ENCODE results near the gene CRAT. TPM values are rescaled to one million over a fixed set of nuclear protein-coding genes. Genes with fewer than 3 reads are reported as not detected.

CRAT gene
- total RNA-seq, 1 donor from 2014 or later = 10.1 TPM

DNA sequence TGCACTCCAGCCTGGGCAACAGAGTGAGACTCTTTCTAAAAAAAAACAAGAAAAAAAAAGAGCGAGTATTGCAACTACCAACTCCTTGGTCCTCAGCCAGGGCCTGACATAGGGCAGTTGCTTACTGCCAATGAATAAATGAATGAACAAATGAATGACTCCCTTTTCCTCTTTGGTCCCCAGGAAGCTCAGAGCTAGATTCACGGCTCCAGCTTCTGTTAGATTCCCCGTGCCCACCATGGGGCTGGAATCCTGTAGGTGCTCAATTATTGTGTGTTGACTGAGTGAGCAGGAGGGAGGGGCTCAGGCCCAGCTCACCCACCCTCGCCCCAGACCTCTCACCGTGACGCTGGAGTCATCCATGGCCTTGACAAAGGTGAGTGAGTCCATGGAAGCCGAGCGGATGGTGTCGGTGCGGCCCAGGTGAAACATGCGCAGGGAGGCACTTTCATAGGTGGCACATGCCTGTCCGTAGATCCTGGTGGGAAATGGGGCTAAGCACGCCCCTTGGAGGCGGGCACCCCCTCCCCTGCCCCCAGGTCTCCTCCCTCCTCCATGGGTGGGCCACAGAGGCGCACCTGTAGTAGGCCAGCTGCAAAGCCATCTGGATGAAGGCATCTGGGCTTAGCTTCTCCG is 12.8 kb downstream of the CRAT start:
- no peaks in the 10 kb centered on the region for H3K27me3 ChIP-seq
- Mint-ChIP-seq H3K27ac (no peak overlapping the region), H3K4me1 (peaks cover 10% of the 10 kb centered on the region), H3K9me3 (no peaks in the 10 kb centered on the region), H3K4me3 (no peak overlapping the region), H3K27me3 (ENCODE audit: insufficient read depth, low read depth) (peaks cover 9% of the 10 kb centered on the region), H3K36me3 (peaks cover 4% of the 10 kb centered on the region)
- H3K36me3 ChIP-seq = no peaks in the 10 kb centered on the region
- TF ChIP-seq EZH2phosphoT487 (IDR thresholded peaks at IDR 0.05) (no peak), EZH2 (IDR thresholded peaks at IDR 0.05) (no peak)
- TF ChIP-seq, protein P1, sequence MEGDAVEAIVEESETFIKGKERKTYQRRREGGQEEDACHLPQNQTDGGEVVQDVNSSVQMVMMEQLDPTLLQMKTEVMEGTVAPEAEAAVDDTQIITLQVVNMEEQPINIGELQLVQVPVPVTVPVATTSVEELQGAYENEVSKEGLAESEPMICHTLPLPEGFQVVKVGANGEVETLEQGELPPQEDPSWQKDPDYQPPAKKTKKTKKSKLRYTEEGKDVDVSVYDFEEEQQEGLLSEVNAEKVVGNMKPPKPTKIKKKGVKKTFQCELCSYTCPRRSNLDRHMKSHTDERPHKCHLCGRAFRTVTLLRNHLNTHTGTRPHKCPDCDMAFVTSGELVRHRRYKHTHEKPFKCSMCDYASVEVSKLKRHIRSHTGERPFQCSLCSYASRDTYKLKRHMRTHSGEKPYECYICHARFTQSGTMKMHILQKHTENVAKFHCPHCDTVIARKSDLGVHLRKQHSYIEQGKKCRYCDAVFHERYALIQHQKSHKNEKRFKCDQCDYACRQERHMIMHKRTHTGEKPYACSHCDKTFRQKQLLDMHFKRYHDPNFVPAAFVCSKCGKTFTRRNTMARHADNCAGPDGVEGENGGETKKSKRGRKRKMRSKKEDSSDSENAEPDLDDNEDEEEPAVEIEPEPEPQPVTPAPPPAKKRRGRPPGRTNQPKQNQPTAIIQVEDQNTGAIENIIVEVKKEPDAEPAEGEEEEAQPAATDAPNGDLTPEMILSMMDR (IDR thresholded peaks at IDR 0.05) = no peak
- no peaks in the 10 kb centered on the region for H3F3A ChIP-seq (ENCODE audit: low read depth)
- no peaks in the 10 kb centered on the region for H3K9me3 ChIP-seq (ENCODE audit: low read depth)
- no peak overlapping the region for H3K4me3 ChIP-seq
- no peak overlapping the region for H3K9ac ChIP-seq
- no peaks in the 10 kb centered on the region for H3K4me1 ChIP-seq
- no peak overlapping the region for H2AFZ ChIP-seq (replicated peaks)
- no peak overlapping the region for H3K4me2 ChIP-seq
- DNase-seq (ENCODE audit: low spot score) = no peak
- H3K27ac ChIP-seq = no peak overlapping the region
- no peaks in the 10 kb centered on the region for H3K79me2 ChIP-seq (ENCODE audit: low read depth)
- H4K20me1 ChIP-seq (ENCODE audit: low read depth) = no peaks in the 10 kb centered on the region

DNA sequence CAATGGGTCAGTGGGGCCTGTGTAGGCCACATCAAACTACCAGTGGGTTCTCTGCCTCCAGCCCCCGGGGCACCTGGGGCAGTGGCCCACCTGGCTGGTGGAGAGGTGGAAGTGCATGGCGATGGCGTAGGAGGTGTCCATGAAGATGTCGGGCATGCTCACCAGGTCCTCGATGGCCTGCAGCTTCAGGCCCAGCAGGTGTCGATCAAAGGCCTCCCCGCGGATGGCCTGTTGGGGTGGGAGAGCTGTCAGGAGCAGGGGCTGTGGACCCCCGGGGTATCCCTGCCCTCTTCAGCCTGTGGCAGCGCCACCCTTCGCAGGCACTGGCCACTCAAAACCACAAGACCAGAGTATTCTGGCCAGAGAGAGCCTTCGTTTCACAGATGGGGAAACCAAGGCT is 14.7 kb downstream of the CRAT start:
- Mint-ChIP-seq H3K4me3 (no peak overlapping the region), H3K27ac (no peak overlapping the region), H3K27me3 (ENCODE audit: insufficient read depth, low read depth) (peaks cover 8% of the 10 kb centered on the region), H3K36me3 (peaks cover 4% of the 10 kb centered on the region), H3K4me1 (peaks cover 6% of the 10 kb centered on the region), H3K9me3 (no peaks in the 10 kb centered on the region)
- no peak overlapping the region for H3K4me2 ChIP-seq
- TF ChIP-seq EZH2 (IDR thresholded peaks at IDR 0.05) (no peak), EZH2phosphoT487 (IDR thresholded peaks at IDR 0.05) (no peak)
- TF ChIP-seq, protein P1 (IDR thresholded peaks at IDR 0.05) = no peak
- H3K27ac ChIP-seq = no peak overlapping the region
- H3F3A ChIP-seq (ENCODE audit: low read depth) = no peaks in the 10 kb centered on the region
- H3K4me1 ChIP-seq = no peaks in the 10 kb centered on the region
- no peak for DNase-seq (ENCODE audit: low spot score)
- H3K27me3 ChIP-seq = no peaks in the 10 kb centered on the region
- no peaks in the 10 kb centered on the region for H3K79me2 ChIP-seq (ENCODE audit: low read depth)
- no peaks in the 10 kb centered on the region for H4K20me1 ChIP-seq (ENCODE audit: low read depth)
- H3K9ac ChIP-seq = no peak overlapping the region
- H2AFZ ChIP-seq (replicated peaks) = no peak overlapping the region
- H3K4me3 ChIP-seq = no peak overlapping the region
- no peaks in the 10 kb centered on the region for H3K36me3 ChIP-seq
- no peaks in the 10 kb centered on the region for H3K9me3 ChIP-seq (ENCODE audit: low read depth)

DNA sequence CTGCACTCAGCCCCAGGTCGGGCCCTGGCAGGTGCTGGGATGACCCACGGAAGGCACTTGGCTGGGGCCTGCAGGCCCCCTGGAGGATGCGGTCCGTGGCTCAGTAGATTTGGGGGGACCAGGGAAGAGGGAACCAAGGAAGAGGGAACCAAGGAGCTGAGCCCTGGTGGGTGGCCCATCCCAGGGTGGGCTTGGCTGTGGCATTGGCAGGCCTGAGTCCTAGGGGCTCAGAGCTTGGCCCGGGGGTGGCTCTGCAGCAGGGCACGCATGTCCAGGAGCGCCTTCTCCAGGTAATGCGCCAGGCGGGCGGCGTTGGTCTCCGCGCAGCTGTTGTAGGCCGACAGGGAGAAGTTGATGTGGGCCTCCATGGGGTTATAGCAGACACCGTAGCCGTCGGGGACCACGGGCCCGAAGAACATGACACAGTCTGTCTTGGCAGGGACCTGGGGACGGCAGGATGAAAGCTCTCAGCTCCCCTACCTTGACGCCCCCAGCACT is 15.4 kb downstream of the CRAT start:
- H3K27ac Mint-ChIP-seq = no peak overlapping the region
- H3K4me2 ChIP-seq = no peak overlapping the region
- H3K9ac ChIP-seq = no peak overlapping the region
- H3K36me3 ChIP-seq = no peaks in the 10 kb centered on the region
- peaks cover 1% of the 10 kb centered on the region for H3F3A ChIP-seq (ENCODE audit: low read depth)
- H3K4me1 ChIP-seq = no peaks in the 10 kb centered on the region
- H3K79me2 ChIP-seq (ENCODE audit: low read depth) = no peaks in the 10 kb centered on the region
- peaks cover 8% of the 10 kb centered on the region for H3K27me3 Mint-ChIP-seq (ENCODE audit: insufficient read depth, low read depth)
- no peaks in the 10 kb centered on the region for H3K9me3 ChIP-seq (ENCODE audit: low read depth)
- DNase-seq (ENCODE audit: low spot score) = no peak
- H3K27ac ChIP-seq = no peak overlapping the region
- H2AFZ ChIP-seq (replicated peaks) = no peak overlapping the region
- no peaks in the 10 kb centered on the region for H4K20me1 ChIP-seq (ENCODE audit: low read depth)
- H3K4me3 Mint-ChIP-seq = no peak overlapping the region
- H3K27me3 ChIP-seq = no peaks in the 10 kb centered on the region
- H3K36me3 Mint-ChIP-seq = peaks cover 4% of the 10 kb centered on the region
- H3K4me1 Mint-ChIP-seq = peaks cover 6% of the 10 kb centered on the region
- no peaks in the 10 kb centered on the region for H3K9me3 Mint-ChIP-seq
- no peak overlapping the region for H3K4me3 ChIP-seq
- TF ChIP-seq EZH2 (IDR thresholded peaks at IDR 0.05) (no peak), EZH2phosphoT487 (IDR thresholded peaks at IDR 0.05) (no peak)
- TF ChIP-seq, protein P1 (IDR thresholded peaks at IDR 0.05) = no peak

Measured in neural progenitor cell (in vitro differentiated cells).